Effector memory CD4-positive, alpha-beta T cell (primary cell): ENCODE results near the gene CFAP58.

Source experiments
- DNase-seq, 3 donors: peaks; one replicate each; pipeline ENCODE4 v3.0.0-alpha.2; 2020
- H3K27ac ChIP-seq: 2 replicates; pipeline ENCODE4 v1.7.0; 2013; ENCODE audit warnings: mild to moderate bottlenecking, low read length, moderate library complexity; ENCODE audit not compliant: insufficient read depth, poor library complexity, severe bottlenecking
- H3K27me3 ChIP-seq: replicated peaks from 2 replicates; pipeline ENCODE4 v1.7.0; 2013; ENCODE audit warnings: mild to moderate bottlenecking, low read length; ENCODE audit not compliant: insufficient read depth, control insufficient read depth, poor library complexity, severe bottlenecking
- H3K36me3 ChIP-seq: 2 replicates; pipeline ENCODE4 v1.7.0; 2013; ENCODE audit warnings: mild to moderate bottlenecking, low read length, moderate library complexity; ENCODE audit not compliant: control insufficient read depth, insufficient read depth
- H3K4me1 ChIP-seq: 2 replicates; pipeline ENCODE4 v1.7.0; 2013; ENCODE audit warnings: low read length, mild to moderate bottlenecking; ENCODE audit not compliant: control insufficient read depth, insufficient read depth, poor library complexity, severe bottlenecking
- H3K4me3 ChIP-seq: 2 replicates; pipeline ENCODE4 v1.7.0; 2013; ENCODE audit warnings: low read length, low read depth, mild to moderate bottlenecking; ENCODE audit not compliant: insufficient read depth, poor library complexity, severe bottlenecking
- H3K9me3 ChIP-seq: 2 replicates; pipeline ENCODE4 v1.7.0; 2013; ENCODE audit warnings: mild to moderate bottlenecking, low read length, moderate library complexity; ENCODE audit not compliant: control insufficient read depth

Gene CFAP58

GRCh38 chr10:104368381-104368780 is 14.7 kb downstream of the CFAP58 start:
- Histone ChIP-seq H3K4me3 (no peak overlapping the region), H3K36me3 (no peaks in the 10 kb centered on the region), H3K27ac (no peak overlapping the region), H3K9me3 (no peaks in the 10 kb centered on the region), H3K4me1 (no peaks in the 10 kb centered on the region), H3K27me3 (peaks cover 12% of the 10 kb centered on the region)
- no peak for DNase-seq

GRCh38 chr10:104371753-104372152 is 18.1 kb downstream of the CFAP58 start:
- DNase-seq, result no peak
- Histone ChIP-seq H3K36me3 (no peaks in the 10 kb centered on the region), H3K9me3 (no peaks in the 10 kb centered on the region), H3K4me1 (no peaks in the 10 kb centered on the region), H3K27me3 (peaks cover 12% of the 10 kb centered on the region), H3K4me3 (no peak overlapping the region), H3K27ac (no peak overlapping the region)

DNA sequence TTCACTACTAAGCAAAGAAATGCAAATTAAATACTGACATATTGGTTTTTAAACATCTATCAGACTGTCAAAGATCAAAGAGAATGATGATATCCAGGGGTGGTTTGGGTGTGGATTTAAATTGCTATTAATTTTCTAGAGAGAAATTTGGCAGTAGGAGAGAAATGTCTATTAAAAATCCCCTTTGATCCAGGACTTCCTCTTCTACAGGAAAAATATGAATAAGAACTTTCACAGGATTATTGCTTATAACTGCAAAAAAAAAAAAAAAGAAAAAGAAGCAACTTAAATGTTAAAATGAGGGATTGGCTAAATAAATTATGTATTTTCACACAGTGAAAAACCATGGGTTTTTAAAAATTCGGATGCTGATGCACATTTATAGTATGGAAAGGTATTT is 21.0 kb downstream of the CFAP58 start:
- no peaks in the 10 kb centered on the region for H3K9me3 ChIP-seq
- H3K36me3 ChIP-seq, result no peaks in the 10 kb centered on the region
- no peaks in the 10 kb centered on the region for H3K4me1 ChIP-seq
- peaks cover 7% of the 10 kb centered on the region for H3K27me3 ChIP-seq
- no peak overlapping the region for H3K27ac ChIP-seq
- no peak for DNase-seq
- no peak overlapping the region for H3K4me3 ChIP-seq

GRCh38 chr10:104376784-104377300 is 23.2 kb downstream of the CFAP58 start:
- Histone ChIP-seq H3K27me3 (peaks cover 4% of the 10 kb centered on the region), H3K27ac (no peak overlapping the region)

DNA sequence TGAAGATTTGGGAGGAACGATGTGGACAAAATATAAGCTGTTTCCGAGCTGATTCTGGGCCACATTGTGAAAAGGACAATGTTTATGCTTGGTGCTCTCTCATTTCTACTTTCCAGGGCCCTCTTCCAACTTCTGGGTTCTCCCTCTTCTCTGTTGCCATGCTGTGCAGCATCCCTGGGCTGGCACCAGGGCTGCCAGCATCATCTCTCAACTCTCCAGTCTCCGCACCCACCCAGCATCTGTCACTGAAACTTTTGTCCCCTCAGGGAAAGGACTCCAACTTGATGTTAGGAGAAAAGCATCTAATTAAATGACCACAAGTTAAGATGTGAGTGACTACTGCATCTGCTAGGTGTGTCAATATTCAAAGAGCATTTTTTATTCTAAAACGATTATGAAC is 26.7 kb downstream of the CFAP58 start:
- H3K4me1 ChIP-seq, result no peaks in the 10 kb centered on the region
- no peaks in the 10 kb centered on the region for H3K27me3 ChIP-seq
- H3K27ac ChIP-seq, result no peak overlapping the region
- DNase-seq, result no peak
- H3K36me3 ChIP-seq, result no peaks in the 10 kb centered on the region
- H3K9me3 ChIP-seq, result no peaks in the 10 kb centered on the region
- H3K4me3 ChIP-seq, result no peak overlapping the region

More at GRCh38 chr10:104376784-104377300, 23.2 kb downstream of the CFAP58 start:
- Histone ChIP-seq H3K4me3 (no peak overlapping the region), H3K36me3 (no peaks in the 10 kb centered on the region), H3K4me1 (no peaks in the 10 kb centered on the region), H3K9me3 (no peaks in the 10 kb centered on the region)
- no peak for DNase-seq

GRCh38 chr10:104387130-104387888 is 33.7 kb downstream of the CFAP58 start:
- Histone ChIP-seq H3K9me3 (no peaks in the 10 kb centered on the region), H3K36me3 (no peaks in the 10 kb centered on the region), H3K27me3 (no peaks in the 10 kb centered on the region), H3K4me3 (no peak overlapping the region), H3K27ac (no peak overlapping the region), H3K4me1 (no peaks in the 10 kb centered on the region)
- DNase-seq, result no peak

DNA sequence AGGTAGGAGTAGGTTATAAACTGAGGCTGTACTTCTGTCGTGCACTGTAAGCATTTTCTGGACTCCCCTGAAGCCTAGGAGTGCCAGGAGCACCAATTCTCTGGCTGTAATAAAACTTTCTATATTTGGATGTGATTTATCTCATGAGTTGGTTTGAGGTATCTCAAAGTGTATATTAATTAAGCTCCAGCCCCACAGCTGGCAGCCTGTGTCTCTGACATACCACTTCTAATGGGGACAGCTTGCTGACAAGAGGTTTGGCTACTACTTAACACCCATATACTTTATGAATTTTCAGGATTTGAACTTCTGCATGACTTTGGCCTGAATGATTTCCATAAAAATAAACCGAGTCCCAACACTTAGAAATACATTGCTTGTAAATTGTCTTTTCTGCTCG is 35.2 kb downstream of the CFAP58 start:
- Histone ChIP-seq H3K36me3 (no peaks in the 10 kb centered on the region), H3K27ac (no peak overlapping the region), H3K4me3 (no peak overlapping the region), H3K27me3 (no peaks in the 10 kb centered on the region), H3K9me3 (no peaks in the 10 kb centered on the region), H3K4me1 (no peaks in the 10 kb centered on the region)
- DNase-seq, result no peak

DNA sequence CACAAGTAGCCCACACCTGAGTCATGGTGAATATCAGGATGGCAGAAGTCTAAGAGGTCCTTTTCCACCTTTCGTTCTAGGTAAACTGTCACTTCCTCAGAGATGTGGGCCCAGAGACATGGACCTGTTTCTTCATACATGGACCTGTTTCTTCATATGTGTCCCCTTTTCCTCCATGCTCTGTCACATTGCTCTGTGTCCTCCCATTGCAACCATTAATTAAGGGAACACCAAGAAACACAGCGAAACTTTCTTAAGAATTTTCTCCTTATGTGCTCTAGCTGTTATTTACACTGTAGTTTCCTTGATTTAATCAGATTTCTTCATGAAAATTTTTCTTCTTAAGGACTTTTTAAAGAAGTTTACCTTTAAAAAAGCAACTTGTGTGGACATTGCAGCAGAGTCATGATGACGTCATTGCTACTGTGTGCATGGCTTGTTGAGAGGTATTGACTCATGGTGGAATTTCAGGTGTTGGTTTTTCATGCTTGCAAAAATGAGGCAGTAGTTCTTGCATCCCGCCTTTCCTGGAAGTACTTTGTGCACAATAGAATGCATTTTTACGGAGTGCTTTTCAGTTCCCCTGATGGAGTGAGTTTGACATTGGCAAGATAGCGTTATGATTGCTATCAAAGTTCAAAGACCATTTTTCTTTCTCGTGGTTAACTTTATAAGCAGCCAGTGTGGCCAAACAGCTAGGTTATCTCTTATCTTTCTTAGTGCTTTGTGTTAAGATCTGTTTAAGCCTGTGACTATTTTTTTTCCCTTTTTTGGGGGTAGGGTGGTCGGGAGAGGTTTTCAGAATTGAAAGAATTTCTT is 37.7 kb downstream of the CFAP58 start:
- Histone ChIP-seq H3K4me3 (no peak overlapping the region), H3K36me3 (no peaks in the 10 kb centered on the region), H3K4me1 (no peaks in the 10 kb centered on the region), H3K27ac (no peak overlapping the region), H3K9me3 (no peaks in the 10 kb centered on the region), H3K27me3 (no peaks in the 10 kb centered on the region)
- no peak for DNase-seq

DNA sequence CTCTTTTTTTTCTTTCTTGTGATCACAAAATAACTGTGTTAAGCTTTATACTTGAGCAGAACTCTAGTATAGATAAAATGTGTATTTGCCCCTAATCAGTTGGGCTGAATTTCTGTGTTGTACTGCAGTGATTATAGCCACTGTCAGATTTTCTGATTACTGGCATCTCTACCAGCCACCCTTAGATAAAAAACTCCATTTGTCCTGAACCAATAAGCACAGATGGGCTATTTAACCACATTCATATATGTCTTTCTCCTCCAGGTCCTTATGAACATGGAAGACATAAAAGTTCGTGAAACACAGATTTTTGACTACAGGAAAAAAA is 38.3 kb downstream of the CFAP58 start:
- no peak for DNase-seq
- no peak overlapping the region for H3K27ac ChIP-seq
- no peaks in the 10 kb centered on the region for H3K36me3 ChIP-seq
- no peak overlapping the region for H3K4me3 ChIP-seq
- no peaks in the 10 kb centered on the region for H3K9me3 ChIP-seq
- H3K4me1 ChIP-seq, result no peaks in the 10 kb centered on the region
- H3K27me3 ChIP-seq, result no peaks in the 10 kb centered on the region

DNA sequence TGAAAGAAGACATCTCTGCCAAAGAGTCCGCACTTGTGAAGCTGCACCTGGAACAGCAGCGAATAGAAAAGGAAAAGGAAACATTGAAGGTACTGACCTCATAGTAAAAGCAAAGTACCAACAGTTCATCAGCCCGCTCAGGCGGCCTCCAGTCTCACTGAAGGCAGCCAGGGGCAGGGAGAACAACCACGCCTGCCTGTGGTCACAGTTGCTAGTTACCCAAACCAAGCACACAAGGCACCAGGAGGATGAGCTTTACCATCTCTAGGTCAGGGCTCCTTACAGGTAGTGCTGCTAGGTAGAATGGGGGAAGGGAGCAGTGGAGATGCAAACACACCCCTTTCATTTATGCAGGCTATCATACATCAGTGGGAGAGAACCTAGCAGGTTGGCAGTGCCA is 39.8 kb downstream of the CFAP58 start:
- H3K27me3 ChIP-seq, result no peaks in the 10 kb centered on the region
- no peak overlapping the region for H3K4me3 ChIP-seq
- H3K4me1 ChIP-seq, result no peaks in the 10 kb centered on the region
- no peaks in the 10 kb centered on the region for H3K9me3 ChIP-seq
- no peaks in the 10 kb centered on the region for H3K36me3 ChIP-seq
- H3K27ac ChIP-seq, result no peak overlapping the region
- DNase-seq, result no peak
